ENCODE results near the gene PAPPA2.

Gene PAPPA2

DNA sequence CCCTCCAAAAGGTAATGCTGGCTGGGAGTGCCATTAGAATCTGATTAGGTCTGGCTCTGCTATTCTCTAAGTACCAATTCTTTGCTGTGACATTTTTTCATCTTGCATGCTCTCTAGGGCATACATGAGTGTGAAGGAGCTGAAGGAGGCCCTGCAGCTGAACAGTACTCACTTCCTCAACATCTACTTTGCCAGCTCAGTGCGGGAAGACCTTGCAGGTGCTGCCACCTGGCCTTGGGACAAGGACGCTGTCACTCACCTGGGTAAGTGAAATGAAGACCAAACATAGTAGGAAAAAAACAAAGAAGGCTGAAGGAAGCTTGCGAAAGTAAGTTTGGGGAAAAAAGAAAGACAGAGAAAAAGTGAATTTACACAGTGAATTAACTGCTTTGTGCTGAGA, 207.9 kb downstream of the PAPPA2 start:
- H3K9me3 ChIP-seq (ENCODE audit: severe bottlenecking), result no peaks in the 10 kb centered on the region
- no peak for DNase-seq
- H3K27me3 ChIP-seq (ENCODE audit: insufficient read depth, low read depth, severe bottlenecking), result no peaks in the 10 kb centered on the region
- H3K27ac ChIP-seq, result no peak overlapping the region
- H3K36me3 ChIP-seq, result no peaks in the 10 kb centered on the region
- TF ChIP-seq, protein P1, sequence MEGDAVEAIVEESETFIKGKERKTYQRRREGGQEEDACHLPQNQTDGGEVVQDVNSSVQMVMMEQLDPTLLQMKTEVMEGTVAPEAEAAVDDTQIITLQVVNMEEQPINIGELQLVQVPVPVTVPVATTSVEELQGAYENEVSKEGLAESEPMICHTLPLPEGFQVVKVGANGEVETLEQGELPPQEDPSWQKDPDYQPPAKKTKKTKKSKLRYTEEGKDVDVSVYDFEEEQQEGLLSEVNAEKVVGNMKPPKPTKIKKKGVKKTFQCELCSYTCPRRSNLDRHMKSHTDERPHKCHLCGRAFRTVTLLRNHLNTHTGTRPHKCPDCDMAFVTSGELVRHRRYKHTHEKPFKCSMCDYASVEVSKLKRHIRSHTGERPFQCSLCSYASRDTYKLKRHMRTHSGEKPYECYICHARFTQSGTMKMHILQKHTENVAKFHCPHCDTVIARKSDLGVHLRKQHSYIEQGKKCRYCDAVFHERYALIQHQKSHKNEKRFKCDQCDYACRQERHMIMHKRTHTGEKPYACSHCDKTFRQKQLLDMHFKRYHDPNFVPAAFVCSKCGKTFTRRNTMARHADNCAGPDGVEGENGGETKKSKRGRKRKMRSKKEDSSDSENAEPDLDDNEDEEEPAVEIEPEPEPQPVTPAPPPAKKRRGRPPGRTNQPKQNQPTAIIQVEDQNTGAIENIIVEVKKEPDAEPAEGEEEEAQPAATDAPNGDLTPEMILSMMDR (IDR thresholded peaks at IDR 0.05; ENCODE audit: low read depth, low read length), result 0 out of 2 replicates have a peak, but pooled peaks have one; percentile 13
- no peak overlapping the region for H3K4me3 ChIP-seq (ENCODE audit: low read depth, low read length)

DNA sequence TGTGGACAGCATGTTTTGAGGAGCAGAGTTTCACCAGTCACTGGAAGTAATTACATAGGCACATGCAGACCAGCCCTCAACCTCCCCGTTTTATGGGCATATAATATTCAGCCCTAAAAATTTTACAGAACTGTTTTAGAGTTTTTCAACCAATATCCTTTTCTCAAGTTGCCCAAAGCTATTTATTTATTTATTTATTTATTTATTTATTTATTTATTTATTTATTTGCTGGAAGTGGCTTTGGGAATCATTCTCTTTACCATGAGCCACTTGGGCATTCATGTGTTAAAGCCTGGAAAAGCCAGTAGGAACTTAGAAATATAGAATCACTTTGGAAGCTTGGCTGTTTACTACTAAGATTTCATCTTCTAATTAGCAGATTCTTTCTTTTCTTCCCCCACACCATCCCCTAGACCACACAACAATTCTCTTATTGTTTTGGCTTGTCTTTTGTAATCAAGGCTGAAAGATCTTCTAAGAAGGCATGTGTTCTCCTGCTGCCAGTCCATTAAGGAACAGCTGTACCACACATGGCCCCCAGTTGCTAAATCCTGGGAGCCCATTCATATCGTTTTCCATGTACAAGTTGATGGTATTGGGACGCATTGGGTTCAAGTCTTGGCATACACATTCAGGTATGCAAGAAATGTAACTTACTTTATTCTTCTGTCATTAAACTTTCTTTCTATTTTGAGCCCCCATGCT, 220.0 kb downstream of the PAPPA2 start:
- H3K27me3 ChIP-seq (ENCODE audit: insufficient read depth, low read depth, severe bottlenecking), result no peaks in the 10 kb centered on the region
- TF ChIP-seq, protein P1 (IDR thresholded peaks at IDR 0.05; ENCODE audit: low read depth, low read length), result no peak
- no peaks in the 10 kb centered on the region for H3K36me3 ChIP-seq

DNA sequence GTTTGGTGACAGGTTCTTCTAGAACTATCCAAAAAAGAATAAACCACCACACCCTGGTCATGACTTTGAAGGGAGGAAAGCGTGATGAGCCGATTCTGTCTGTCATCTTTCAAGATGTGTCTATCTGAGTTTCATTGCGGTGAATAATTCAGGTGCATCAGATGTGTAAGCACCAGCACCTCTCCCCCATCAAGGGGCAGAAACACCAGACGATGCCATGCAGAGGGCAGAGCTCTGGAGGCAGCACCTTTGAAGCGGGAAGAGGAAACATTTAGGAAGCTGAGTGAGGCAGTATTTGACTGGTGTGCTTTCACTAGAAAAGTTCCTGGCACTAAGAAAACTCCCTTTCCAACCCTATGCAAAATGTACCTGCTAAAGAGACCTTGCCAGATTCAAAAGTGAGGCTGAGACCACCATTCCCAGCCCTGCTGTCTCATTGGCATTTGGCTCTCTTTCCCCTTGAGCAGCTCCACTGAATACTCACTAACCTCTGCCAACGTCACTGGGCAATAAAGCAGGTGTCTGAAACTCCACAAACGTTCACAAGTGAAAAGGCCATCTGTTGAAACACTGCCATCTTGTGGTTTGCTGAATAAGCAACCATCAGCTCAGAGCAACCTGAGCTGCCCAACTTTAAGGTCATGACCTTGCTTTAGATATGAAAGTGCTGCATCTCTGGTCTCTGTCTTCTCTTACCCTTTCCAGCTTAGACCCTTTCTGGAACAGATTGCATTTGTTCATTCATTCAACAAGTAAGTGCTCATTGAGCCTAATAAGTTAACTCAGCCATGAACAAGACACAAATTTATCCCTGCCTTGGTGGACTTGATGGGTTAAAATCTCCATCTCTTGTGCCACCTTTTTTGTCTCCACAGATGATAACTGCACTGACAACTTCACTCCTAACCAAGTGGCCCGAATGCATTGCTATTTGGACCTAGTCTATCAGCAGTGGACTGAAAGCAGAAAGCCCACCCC, 228.6 kb downstream of the PAPPA2 start:
- TF ChIP-seq, protein P1 (IDR thresholded peaks at IDR 0.05; ENCODE audit: low read depth, low read length), result peak; percentile 91
- no peaks in the 10 kb centered on the region for H3K9me3 ChIP-seq (ENCODE audit: severe bottlenecking)
- no peaks in the 10 kb centered on the region for H3K27me3 ChIP-seq (ENCODE audit: insufficient read depth, low read depth, severe bottlenecking)
- H3K36me3 ChIP-seq, result no peaks in the 10 kb centered on the region
- DNase-seq, result peak; percentile 63
- H3K27ac ChIP-seq, result no peak overlapping the region
- H3K4me3 ChIP-seq (ENCODE audit: low read depth, low read length), result no peak overlapping the region

More for the DNA sequence above, 220.0 kb downstream of the PAPPA2 start:
- Histone ChIP-seq H3K27ac (no peak overlapping the region), H3K9me3 (ENCODE audit: severe bottlenecking) (no peaks in the 10 kb centered on the region), H3K4me3 (ENCODE audit: low read depth, low read length) (no peak overlapping the region)
- no peak for DNase-seq

DNA sequence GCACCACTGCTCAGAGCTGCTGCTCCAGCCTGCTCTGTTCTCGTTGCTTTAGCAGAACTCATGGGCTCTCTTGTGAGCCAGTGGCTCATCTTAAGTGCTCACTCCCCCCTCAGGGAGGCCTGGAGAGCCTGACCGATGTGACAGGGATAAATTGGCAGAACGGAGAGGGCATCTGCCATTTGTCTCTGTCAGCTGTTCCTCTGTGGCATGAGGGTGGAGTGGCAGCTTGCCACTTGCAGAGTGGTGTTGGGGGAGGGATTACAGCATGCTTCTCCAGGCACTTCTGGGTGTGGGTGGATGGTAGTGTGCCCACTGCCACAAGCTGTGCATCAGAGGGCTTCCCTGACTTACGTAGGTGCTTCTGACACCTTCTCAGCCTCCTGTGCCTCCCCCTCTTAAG, 229.5 kb downstream of the PAPPA2 start:
- H3K9me3 ChIP-seq (ENCODE audit: severe bottlenecking), result no peaks in the 10 kb centered on the region
- no peaks in the 10 kb centered on the region for H3K27me3 ChIP-seq (ENCODE audit: insufficient read depth, low read depth, severe bottlenecking)
- TF ChIP-seq, protein P1 (IDR thresholded peaks at IDR 0.05; ENCODE audit: low read depth, low read length), result no peak
- no peak overlapping the region for H3K4me3 ChIP-seq (ENCODE audit: low read depth, low read length)
- DNase-seq, result no peak
- H3K36me3 ChIP-seq, result no peaks in the 10 kb centered on the region
- H3K27ac ChIP-seq, result no peak overlapping the region

DNA sequence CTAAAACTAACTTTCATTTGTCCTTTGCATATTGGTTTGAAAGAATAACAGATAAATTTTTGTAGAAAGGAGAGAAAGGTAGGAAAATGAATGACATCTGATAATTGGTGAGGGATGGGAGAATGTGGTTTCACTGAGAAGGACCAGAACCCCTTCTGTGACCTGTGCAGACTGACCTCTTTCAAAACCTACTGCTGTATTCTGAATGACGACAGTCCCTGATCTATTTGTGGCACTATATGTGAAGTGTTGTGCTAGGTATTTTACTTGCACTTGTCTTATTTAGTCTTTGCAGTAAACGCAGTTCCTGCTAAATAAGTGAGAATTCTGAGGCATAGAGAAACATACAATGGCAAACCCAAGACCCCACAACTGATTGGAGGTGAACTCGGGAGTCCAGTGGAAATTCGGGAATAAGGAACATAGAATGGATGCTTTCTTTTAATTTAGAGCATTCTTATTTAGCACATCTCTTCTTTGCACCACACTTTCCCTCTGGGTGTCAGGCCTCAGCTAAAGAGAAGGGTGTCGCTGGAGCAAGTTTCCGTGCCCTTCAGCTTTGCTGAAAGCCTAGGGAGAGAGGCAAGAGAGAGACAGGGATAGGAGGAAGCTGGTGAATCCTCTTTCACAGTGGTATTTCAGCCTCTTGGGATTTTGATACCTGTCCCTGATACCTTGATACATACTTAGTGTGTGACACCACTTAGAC, 230.2 kb downstream of the PAPPA2 start:
- TF ChIP-seq, protein P1 (IDR thresholded peaks at IDR 0.05; ENCODE audit: low read depth, low read length), result no peak
- no peak overlapping the region for H3K27ac ChIP-seq
- H3K27me3 ChIP-seq (ENCODE audit: insufficient read depth, low read depth, severe bottlenecking), result no peaks in the 10 kb centered on the region
- H3K4me3 ChIP-seq (ENCODE audit: low read depth, low read length), result no peak overlapping the region
- no peaks in the 10 kb centered on the region for H3K9me3 ChIP-seq (ENCODE audit: severe bottlenecking)
- H3K36me3 ChIP-seq, result no peaks in the 10 kb centered on the region
- no peak for DNase-seq

Measured in WERI-Rb-1 (cell line).